ENCODE measurements around the gene PDE4B.
"Not testable (repeated sequence)": the region's sequence is repeated elsewhere in the genome, so short reads cannot be mapped to it uniquely, and the experiment has no call there.

PDE4B gene

GRCh38 chr1:66013371-66013770, 220.7 kb downstream of the PDE4B start:
- H3K4me1 Mint-ChIP-seq (ENCODE audit: low read depth) = peaks cover 21% of the 10 kb centered on the region
- intact Hi-C loops (cut with micrococcal nuclease) = no loop called here
- H3K27me3 Mint-ChIP-seq = no peaks in the 10 kb centered on the region
- H3K27ac Mint-ChIP-seq = no peak overlapping the region
- no peaks in the 10 kb centered on the region for H3K36me3 Mint-ChIP-seq (ENCODE audit: low read depth)
- no peak overlapping the region for H3K4me3 Mint-ChIP-seq
- no peaks in the 10 kb centered on the region for H3K9me3 Mint-ChIP-seq

GRCh38 chr1:66022904-66023620, 230.4 kb downstream of the PDE4B start:
- Mint-ChIP-seq H3K4me3 (no peak overlapping the region), H3K27me3 (no peaks in the 10 kb centered on the region), H3K27ac (no peak overlapping the region), H3K9me3 (no peaks in the 10 kb centered on the region), H3K4me1 (ENCODE audit: low read depth) (no peaks in the 10 kb centered on the region), H3K36me3 (ENCODE audit: low read depth) (no peaks in the 10 kb centered on the region)
- intact Hi-C loops (cut with micrococcal nuclease) = no loop called here

GRCh38 chr1:66025188-66025587, 232.5 kb downstream of the PDE4B start:
- Mint-ChIP-seq H3K4me1 (ENCODE audit: low read depth) (no peaks in the 10 kb centered on the region), H3K4me3 (no peak overlapping the region), H3K36me3 (ENCODE audit: low read depth) (no peaks in the 10 kb centered on the region), H3K27ac (no peak overlapping the region), H3K27me3 (no peaks in the 10 kb centered on the region), H3K9me3 (peaks cover 13% of the 10 kb centered on the region)
- intact Hi-C loops (cut with micrococcal nuclease) = no loop called here

- Mint-ChIP-seq H3K27ac (no peak overlapping the region), H3K36me3 (ENCODE audit: low read depth) (no peaks in the 10 kb centered on the region), H3K27me3 (no peaks in the 10 kb centered on the region), H3K4me1 (ENCODE audit: low read depth) (no peaks in the 10 kb centered on the region), H3K4me3 (no peak overlapping the region), H3K9me3 (peaks cover 17% of the 10 kb centered on the region)
- intact Hi-C loops (cut with micrococcal nuclease) = no loop called here
Measured at GRCh38 chr1:66028035-66028434, 235.3 kb downstream of the PDE4B start.

GRCh38 chr1:66033781-66034180, 241.1 kb downstream of the PDE4B start:
- Mint-ChIP-seq H3K27ac (no peak overlapping the region), H3K9me3 (peaks cover 13% of the 10 kb centered on the region), H3K27me3 (no peaks in the 10 kb centered on the region), H3K4me1 (ENCODE audit: low read depth) (no peaks in the 10 kb centered on the region), H3K36me3 (ENCODE audit: low read depth) (no peaks in the 10 kb centered on the region), H3K4me3 (no peak overlapping the region)
- intact Hi-C loops (cut with micrococcal nuclease) = no loop called here

GRCh38 chr1:66035616-66036245, 243.0 kb downstream of the PDE4B start:
- Mint-ChIP-seq H3K27ac (no peak overlapping the region), H3K4me1 (ENCODE audit: low read depth) (no peaks in the 10 kb centered on the region), H3K27me3 (no peaks in the 10 kb centered on the region), H3K4me3 (no peak overlapping the region), H3K36me3 (ENCODE audit: low read depth) (no peaks in the 10 kb centered on the region), H3K9me3 (no peaks in the 10 kb centered on the region)
- intact Hi-C loops (cut with micrococcal nuclease) = no loop called here

GRCh38 chr1:66041654-66042053, 249.0 kb downstream of the PDE4B start:
- intact Hi-C loops (cut with micrococcal nuclease) = no loop called here
- Mint-ChIP-seq H3K27ac (no peak overlapping the region), H3K4me1 (ENCODE audit: low read depth) (no peaks in the 10 kb centered on the region), H3K4me3 (no peak overlapping the region), H3K36me3 (ENCODE audit: low read depth) (no peaks in the 10 kb centered on the region), H3K27me3 (no peaks in the 10 kb centered on the region), H3K9me3 (no peaks in the 10 kb centered on the region)

GRCh38 chr1:66043186-66043585, 250.5 kb downstream of the PDE4B start:
- Mint-ChIP-seq H3K9me3 (no peaks in the 10 kb centered on the region), H3K36me3 (ENCODE audit: low read depth) (no peaks in the 10 kb centered on the region), H3K4me3 (no peak overlapping the region), H3K4me1 (ENCODE audit: low read depth) (no peaks in the 10 kb centered on the region), H3K27ac (no peak overlapping the region), H3K27me3 (no peaks in the 10 kb centered on the region)
- intact Hi-C loops (cut with micrococcal nuclease) = no loop called here

- H3K36me3 Mint-ChIP-seq (ENCODE audit: low read depth) = no peaks in the 10 kb centered on the region
- no peaks in the 10 kb centered on the region for H3K27me3 Mint-ChIP-seq
- no peaks in the 10 kb centered on the region for H3K4me1 Mint-ChIP-seq (ENCODE audit: low read depth)
- no peak overlapping the region for H3K4me3 Mint-ChIP-seq
- no peak overlapping the region for H3K27ac Mint-ChIP-seq
- no peaks in the 10 kb centered on the region for H3K9me3 Mint-ChIP-seq
- intact Hi-C loops (cut with micrococcal nuclease) = no loop called here
Measured at GRCh38 chr1:66044912-66045311, 252.2 kb downstream of the PDE4B start.

- Mint-ChIP-seq H3K4me1 (ENCODE audit: low read depth) (no peaks in the 10 kb centered on the region), H3K9me3 (no peaks in the 10 kb centered on the region), H3K4me3 (no peak overlapping the region), H3K27ac (no peak overlapping the region), H3K27me3 (no peaks in the 10 kb centered on the region), H3K36me3 (ENCODE audit: low read depth) (no peaks in the 10 kb centered on the region)
- intact Hi-C loops (cut with micrococcal nuclease) = no loop called here
Measured at GRCh38 chr1:66046415-66046814, 253.7 kb downstream of the PDE4B start.

- intact Hi-C loops (cut with micrococcal nuclease) = no loop called here
- Mint-ChIP-seq H3K27ac (no peak overlapping the region), H3K4me1 (ENCODE audit: low read depth) (no peaks in the 10 kb centered on the region), H3K4me3 (no peak overlapping the region), H3K27me3 (no peaks in the 10 kb centered on the region), H3K36me3 (ENCODE audit: low read depth) (no peaks in the 10 kb centered on the region), H3K9me3 (no peaks in the 10 kb centered on the region)
Measured at GRCh38 chr1:66048011-66048410, 255.3 kb downstream of the PDE4B start.

- Mint-ChIP-seq H3K4me3 (no peak overlapping the region), H3K4me1 (ENCODE audit: low read depth) (no peaks in the 10 kb centered on the region), H3K27me3 (no peaks in the 10 kb centered on the region), H3K27ac (no peak overlapping the region), H3K36me3 (ENCODE audit: low read depth) (no peaks in the 10 kb centered on the region), H3K9me3 (no peaks in the 10 kb centered on the region)
- intact Hi-C loops (cut with micrococcal nuclease) = no loop called here
Measured at GRCh38 chr1:66050123-66050522, 257.4 kb downstream of the PDE4B start.

- no peak overlapping the region for H3K4me3 Mint-ChIP-seq
- H3K36me3 Mint-ChIP-seq (ENCODE audit: low read depth) = no peaks in the 10 kb centered on the region
- intact Hi-C loops (cut with micrococcal nuclease) = no loop called here
Measured at GRCh38 chr1:66050633-66051032, 257.9 kb downstream of the PDE4B start.

GRCh38 chr1:66055092-66055491, 262.4 kb downstream of the PDE4B start:
- no peak overlapping the region for H3K4me3 Mint-ChIP-seq
- no peaks in the 10 kb centered on the region for H3K36me3 Mint-ChIP-seq (ENCODE audit: low read depth)
- H3K9me3 Mint-ChIP-seq = peaks cover 9% of the 10 kb centered on the region
- no peaks in the 10 kb centered on the region for H3K4me1 Mint-ChIP-seq (ENCODE audit: low read depth)
- intact Hi-C loops (cut with micrococcal nuclease) = no loop called here
- H3K27ac Mint-ChIP-seq = no peak overlapping the region
- H3K27me3 Mint-ChIP-seq = no peaks in the 10 kb centered on the region

More at GRCh38 chr1:66050633-66051032, 257.9 kb downstream of the PDE4B start:
- Mint-ChIP-seq H3K27me3 (no peaks in the 10 kb centered on the region), H3K27ac (no peak overlapping the region), H3K9me3 (no peaks in the 10 kb centered on the region), H3K4me1 (ENCODE audit: low read depth) (no peaks in the 10 kb centered on the region)

- H3K4me3 Mint-ChIP-seq; H3K4me1 Mint-ChIP-seq (ENCODE audit: low read depth); intact Hi-C loops (cut with micrococcal nuclease); H3K9me3 Mint-ChIP-seq; H3K27me3 Mint-ChIP-seq; H3K27ac Mint-ChIP-seq; H3K36me3 Mint-ChIP-seq (ENCODE audit: low read depth): not testable (repeated sequence)
Measured at GRCh38 chr1:66057448-66057847, 264.8 kb downstream of the PDE4B start.
